K562 (cell line): ENCODE results near the gene LRP2BP. TPM values are rescaled to one million over a fixed set of nuclear protein-coding genes. Genes with fewer than 3 reads are reported as not detected.

ENCODE experiments used
- BHLHE40 ChIP-seq: IDR thresholded peaks from 2 replicates; pipeline ENCODE4 v1.6.1; 2011; ENCODE audit warnings: low read length, improper control_type of control experiment
- DMBX1 ChIP-seq: fragments of 250-450 bp; sonication (Bioruptor Pico); IDR thresholded peaks from 2 replicates; pipeline ENCODE4 v1.8.0; 2022; ENCODE audit warnings: inconsistent platforms, mild to moderate bottlenecking, moderate library complexity, borderline replicate concordance
- DPF2 ChIP-seq: fragments of 450-650 bp; IDR thresholded peaks from 2 replicates; pipeline ENCODE4 v1.6.1; 2016
- JUNB ChIP-seq: fragments of 450-650 bp; formaldehyde crosslinking; conservative IDR thresholded peaks from 2 replicates; pipeline ENCODE4 v1.4.0; 2020; ENCODE audit warnings: mild to moderate bottlenecking
- MEIS2 ChIP-seq: fragments of 450-650 bp; IDR thresholded peaks from 2 replicates; pipeline ENCODE4 v1.6.1; 2014; ENCODE audit warnings: mild to moderate bottlenecking; ENCODE audit not compliant: partially characterized antibody
- RBM39 ChIP-seq: fragments of 200-400 bp; formaldehyde crosslinking; optimal IDR thresholded peaks from 2 replicates; pipeline ENCODE3; 2018; ENCODE audit warnings: low read depth, low read length
- SIN3B ChIP-seq: fragments of 450-650 bp; IDR thresholded peaks from 2 replicates; pipeline ENCODE4 v1.6.1; 2017; ENCODE audit warnings: low read depth, mild to moderate bottlenecking, moderate library complexity
- SOX6 ChIP-seq: fragments of 450-650 bp; IDR thresholded peaks from 2 replicates; pipeline ENCODE4 v1.6.1; 2014; ENCODE audit warnings: mild to moderate bottlenecking
- STAT5A ChIP-seq: IDR thresholded peaks from 2 replicates; pipeline ENCODE4 v1.6.1; 2012; ENCODE audit warnings: low read length, inconsistent platforms, borderline replicate concordance
- TSC22D4 ChIP-seq: fragments of 450-650 bp; IDR thresholded peaks from 2 replicates; pipeline ENCODE4 v1.6.1; 2016; ENCODE audit warnings: missing genetic modification characterization, missing biosample characterization, control low read depth
- WHSC1 ChIP-seq: IDR thresholded peaks from one replicate; pipeline ENCODE4 v1.6.1; 2012; ENCODE audit warnings: low read length, control low read depth, inconsistent platforms
- polyA plus RNA-seq, 8 experiments: library from polyadenylated mRNA; depleted of rRNA in 4 of 8; stranded (reverse) in 5 of 8; unstranded in 3 of 8; fragments of >200 nt; fragmentation: Nextera tagmentation in 2 of 8; fragmentation: Illumina TruSeq in 1 of 8; extraction: Ambion mirVana in 2 of 8; extraction: Trizol in 1 of 8; gene quantifications; 2 replicates each; pipeline versions ENCODE4 v1.2.1 to v1.2.3, GENCODE V29; 2011 to 2014; ENCODE audit warnings: inconsistent platforms in 1 of 8, missing spikeins in 1 of 8
- total RNA-seq, 7 experiments: library from RNA; depleted of rRNA in 6 of 7; stranded (reverse); fragments of >200 nt in 6 of 7; fragmentation: Illumina TruSeq in 2 of 7; extraction: Trizol in 2 of 7; gene quantifications; 2 replicates each; pipeline versions ENCODE4 v1.2.1 to v1.2.3, GENCODE V29; 2011 to 2021; ENCODE audit warnings: low replicate concordance in 1 of 7
- TF ChIP-seq, protein P1 (sequence below): sonication (generic); formaldehyde crosslinking; IDR thresholded peaks from 2 replicates; pipeline ENCODE4 v1.8.1; 2023; ENCODE audit warnings: mild to moderate bottlenecking, missing genetic modification reagents
- TF ChIP-seq, protein P2 (sequence below), 2 experiments: fragments of 250-450 bp in 1 of 2; fragments of 450-650 bp in 1 of 2; sonication (Bioruptor Pico) in 1 of 2; IDR thresholded peaks; 2 replicates each; pipeline versions ENCODE4 v1.6.1 to v1.8.0; 2016 to 2021; ENCODE audit warnings: mild to moderate bottlenecking in 2 of 2, moderate library complexity in 2 of 2, missing compliant biosample characterization in 1 of 2, missing genetic modification characterization in 1 of 2
- TF ChIP-seq, protein P3 (sequence below): sonication (generic); formaldehyde crosslinking; IDR thresholded peaks from 2 replicates; pipeline ENCODE4 v1.8.0; 2023; ENCODE audit warnings: missing genetic modification reagents, mild to moderate bottlenecking, borderline replicate concordance
- TF ChIP-seq, protein P4 (sequence below): fragments of 250-450 bp; sonication (Bioruptor Pico); IDR thresholded peaks from 2 replicates; pipeline ENCODE4 v1.4.0; 2020; ENCODE audit warnings: mild to moderate bottlenecking, moderate library complexity
- TF ChIP-seq, protein P5 (sequence below): fragments of 250-450 bp; sonication (Bioruptor Pico); IDR thresholded peaks from 2 replicates; pipeline ENCODE4 v1.8.0; 2022; ENCODE audit warnings: inconsistent platforms, mild to moderate bottlenecking, moderate library complexity, borderline replicate concordance
- TF ChIP-seq, protein P6 (sequence below): fragments of 450-650 bp; IDR thresholded peaks from 2 replicates; pipeline ENCODE4 v1.6.1; 2016

Gene LRP2BP
- total and polyA plus RNA-seq, 9 of the 15 experiments (the other 6 are each of a cell fraction or from before 2014, with no cell fraction given), result 0.42 to 2.1 (median 0.62) TPM

DNA sequence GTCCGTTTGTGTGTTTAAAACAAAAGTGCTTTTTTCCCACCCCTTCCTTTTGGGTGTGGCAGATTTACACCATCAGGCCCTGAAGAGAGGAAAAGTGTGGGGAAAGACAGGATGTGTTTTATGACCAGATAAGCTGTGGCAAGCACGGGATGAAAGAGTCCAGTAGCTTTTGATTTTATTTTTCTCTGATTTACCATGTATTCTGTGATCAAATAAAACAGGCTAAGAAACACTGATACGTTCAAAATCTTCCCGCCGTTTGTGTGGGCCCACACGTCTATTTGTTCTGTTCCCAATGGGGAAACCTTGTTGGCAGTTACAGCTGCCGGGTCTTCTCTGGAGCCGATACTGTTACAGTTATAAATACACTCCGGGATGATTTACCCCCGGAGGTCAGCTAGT lies 10.8 kb downstream of the LRP2BP start (continued):
- TF ChIP-seq, protein P1, sequence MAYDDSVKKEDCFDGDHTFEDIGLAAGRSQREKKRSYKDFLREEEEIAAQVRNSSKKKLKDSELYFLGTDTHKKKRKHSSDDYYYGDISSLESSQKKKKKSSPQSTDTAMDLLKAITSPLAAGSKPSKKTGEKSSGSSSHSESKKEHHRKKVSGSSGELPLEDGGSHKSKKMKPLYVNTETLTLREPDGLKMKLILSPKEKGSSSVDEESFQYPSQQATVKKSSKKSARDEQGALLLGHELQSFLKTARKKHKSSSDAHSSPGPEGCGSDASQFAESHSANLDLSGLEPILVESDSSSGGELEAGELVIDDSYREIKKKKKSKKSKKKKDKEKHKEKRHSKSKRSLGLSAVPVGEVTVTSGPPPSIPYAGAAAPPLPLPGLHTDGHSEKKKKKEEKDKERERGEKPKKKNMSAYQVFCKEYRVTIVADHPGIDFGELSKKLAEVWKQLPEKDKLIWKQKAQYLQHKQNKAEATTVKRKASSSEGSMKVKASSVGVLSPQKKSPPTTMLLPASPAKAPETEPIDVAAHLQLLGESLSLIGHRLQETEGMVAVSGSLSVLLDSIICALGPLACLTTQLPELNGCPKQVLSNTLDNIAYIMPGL, result no peak
- no peak for TF ChIP-seq JUNB (CRISPR knock-in tag)
- TF ChIP-seq, protein P2, sequence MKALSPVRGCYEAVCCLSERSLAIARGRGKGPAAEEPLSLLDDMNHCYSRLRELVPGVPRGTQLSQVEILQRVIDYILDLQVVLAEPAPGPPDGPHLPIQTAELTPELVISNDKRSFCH (CRISPR knock-in tag; IDR thresholded peaks at IDR 0.05), result no peak
- TF ChIP-seq, protein P2 (tag; IDR thresholded peaks at IDR 0.05), result no peak
- TF ChIP-seq, protein P3, sequence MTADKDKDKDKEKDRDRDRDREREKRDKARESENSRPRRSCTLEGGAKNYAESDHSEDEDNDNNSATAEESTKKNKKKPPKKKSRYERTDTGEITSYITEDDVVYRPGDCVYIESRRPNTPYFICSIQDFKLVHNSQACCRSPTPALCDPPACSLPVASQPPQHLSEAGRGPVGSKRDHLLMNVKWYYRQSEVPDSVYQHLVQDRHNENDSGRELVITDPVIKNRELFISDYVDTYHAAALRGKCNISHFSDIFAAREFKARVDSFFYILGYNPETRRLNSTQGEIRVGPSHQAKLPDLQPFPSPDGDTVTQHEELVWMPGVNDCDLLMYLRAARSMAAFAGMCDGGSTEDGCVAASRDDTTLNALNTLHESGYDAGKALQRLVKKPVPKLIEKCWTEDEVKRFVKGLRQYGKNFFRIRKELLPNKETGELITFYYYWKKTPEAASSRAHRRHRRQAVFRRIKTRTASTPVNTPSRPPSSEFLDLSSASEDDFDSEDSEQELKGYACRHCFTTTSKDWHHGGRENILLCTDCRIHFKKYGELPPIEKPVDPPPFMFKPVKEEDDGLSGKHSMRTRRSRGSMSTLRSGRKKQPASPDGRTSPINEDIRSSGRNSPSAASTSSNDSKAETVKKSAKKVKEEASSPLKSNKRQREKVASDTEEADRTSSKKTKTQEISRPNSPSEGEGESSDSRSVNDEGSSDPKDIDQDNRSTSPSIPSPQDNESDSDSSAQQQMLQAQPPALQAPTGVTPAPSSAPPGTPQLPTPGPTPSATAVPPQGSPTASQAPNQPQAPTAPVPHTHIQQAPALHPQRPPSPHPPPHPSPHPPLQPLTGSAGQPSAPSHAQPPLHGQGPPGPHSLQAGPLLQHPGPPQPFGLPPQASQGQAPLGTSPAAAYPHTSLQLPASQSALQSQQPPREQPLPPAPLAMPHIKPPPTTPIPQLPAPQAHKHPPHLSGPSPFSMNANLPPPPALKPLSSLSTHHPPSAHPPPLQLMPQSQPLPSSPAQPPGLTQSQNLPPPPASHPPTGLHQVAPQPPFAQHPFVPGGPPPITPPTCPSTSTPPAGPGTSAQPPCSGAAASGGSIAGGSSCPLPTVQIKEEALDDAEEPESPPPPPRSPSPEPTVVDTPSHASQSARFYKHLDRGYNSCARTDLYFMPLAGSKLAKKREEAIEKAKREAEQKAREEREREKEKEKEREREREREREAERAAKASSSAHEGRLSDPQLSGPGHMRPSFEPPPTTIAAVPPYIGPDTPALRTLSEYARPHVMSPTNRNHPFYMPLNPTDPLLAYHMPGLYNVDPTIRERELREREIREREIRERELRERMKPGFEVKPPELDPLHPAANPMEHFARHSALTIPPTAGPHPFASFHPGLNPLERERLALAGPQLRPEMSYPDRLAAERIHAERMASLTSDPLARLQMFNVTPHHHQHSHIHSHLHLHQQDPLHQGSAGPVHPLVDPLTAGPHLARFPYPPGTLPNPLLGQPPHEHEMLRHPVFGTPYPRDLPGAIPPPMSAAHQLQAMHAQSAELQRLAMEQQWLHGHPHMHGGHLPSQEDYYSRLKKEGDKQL (CRISPR knock-in tag), result no peak
- TF ChIP-seq DPF2, result peak; percentile 20; the same call in 1 of the 2 replicates
- TF ChIP-seq, protein P4, sequence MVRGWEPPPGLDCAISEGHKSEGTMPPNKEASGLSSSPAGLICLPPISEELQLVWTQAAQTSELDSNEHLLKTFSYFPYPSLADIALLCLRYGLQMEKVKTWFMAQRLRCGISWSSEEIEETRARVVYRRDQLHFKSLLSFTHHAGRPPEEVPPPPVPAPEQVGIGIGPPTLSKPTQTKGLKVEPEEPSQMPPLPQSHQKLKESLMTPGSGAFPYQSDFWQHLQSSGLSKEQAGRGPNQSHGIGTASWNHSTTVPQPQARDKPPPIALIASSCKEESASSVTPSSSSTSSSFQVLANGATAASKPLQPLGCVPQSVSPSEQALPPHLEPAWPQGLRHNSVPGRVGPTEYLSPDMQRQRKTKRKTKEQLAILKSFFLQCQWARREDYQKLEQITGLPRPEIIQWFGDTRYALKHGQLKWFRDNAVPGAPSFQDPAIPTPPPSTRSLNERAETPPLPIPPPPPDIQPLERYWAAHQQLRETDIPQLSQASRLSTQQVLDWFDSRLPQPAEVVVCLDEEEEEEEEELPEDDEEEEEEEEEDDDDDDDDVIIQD (CRISPR knock-in tag), result no peak
- no peak for TF ChIP-seq DMBX1 (CRISPR knock-in tag)
- TF ChIP-seq BHLHE40, result peak; percentile 79; the same call in 1 of the 2 replicates
- TF ChIP-seq SIN3B, result no peak
- no peak for TF ChIP-seq TSC22D4 (tag)
- TF ChIP-seq, protein P5, sequence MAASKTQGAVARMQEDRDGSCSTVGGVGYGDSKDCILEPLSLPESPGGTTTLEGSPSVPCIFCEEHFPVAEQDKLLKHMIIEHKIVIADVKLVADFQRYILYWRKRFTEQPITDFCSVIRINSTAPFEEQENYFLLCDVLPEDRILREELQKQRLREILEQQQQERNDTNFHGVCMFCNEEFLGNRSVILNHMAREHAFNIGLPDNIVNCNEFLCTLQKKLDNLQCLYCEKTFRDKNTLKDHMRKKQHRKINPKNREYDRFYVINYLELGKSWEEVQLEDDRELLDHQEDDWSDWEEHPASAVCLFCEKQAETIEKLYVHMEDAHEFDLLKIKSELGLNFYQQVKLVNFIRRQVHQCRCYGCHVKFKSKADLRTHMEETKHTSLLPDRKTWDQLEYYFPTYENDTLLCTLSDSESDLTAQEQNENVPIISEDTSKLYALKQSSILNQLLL (CRISPR knock-in tag), result no peak
- TF ChIP-seq WHSC1, result no peak
- peak; percentile 79 for TF ChIP-seq MEIS2
- TF ChIP-seq STAT5A, result 0 out of 2 replicates have a peak, but pooled peaks have one; percentile 18
- no peak for TF ChIP-seq RBM39
- TF ChIP-seq SOX6, result 0 out of 2 replicates have a peak, but pooled peaks have one; percentile 32
- TF ChIP-seq, protein P6, sequence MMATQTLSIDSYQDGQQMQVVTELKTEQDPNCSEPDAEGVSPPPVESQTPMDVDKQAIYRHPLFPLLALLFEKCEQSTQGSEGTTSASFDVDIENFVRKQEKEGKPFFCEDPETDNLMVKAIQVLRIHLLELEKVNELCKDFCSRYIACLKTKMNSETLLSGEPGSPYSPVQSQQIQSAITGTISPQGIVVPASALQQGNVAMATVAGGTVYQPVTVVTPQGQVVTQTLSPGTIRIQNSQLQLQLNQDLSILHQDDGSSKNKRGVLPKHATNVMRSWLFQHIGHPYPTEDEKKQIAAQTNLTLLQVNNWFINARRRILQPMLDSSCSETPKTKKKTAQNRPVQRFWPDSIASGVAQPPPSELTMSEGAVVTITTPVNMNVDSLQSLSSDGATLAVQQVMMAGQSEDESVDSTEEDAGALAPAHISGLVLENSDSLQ, result 0 out of 2 replicates have a peak, but pooled peaks have one; percentile 39
